Left lung (tissue), 10 donors: ENCODE results near the gene ZFYVE9. TPM values are rescaled to one million over a fixed set of nuclear protein-coding genes. Genes with fewer than 3 reads are reported as not detected.

Experiments used
- ATAC-seq: fragments of 200-7000 bp; cut with Tn5 transposase; one replicate; pipeline ENCODE4 v1.9.1; 2020; ENCODE audit warnings: moderate library complexity
- DNase-seq, 4 donors: peaks; one replicate each; pipeline ENCODE4 v3.0.0-alpha.2; 2013 to 2020
- H3K27ac ChIP-seq, 2 donors: fragments of 200-600 bp; sonication (generic) in 1 of 2; one replicate each; pipeline versions ENCODE4 v1.5.0 to v1.8.0; 2020 to 2021
- H3K27me3 ChIP-seq, 2 donors: fragments of 200-600 bp; sonication (generic) in 1 of 2; one replicate each; pipeline versions ENCODE4 v1.5.0 to v1.8.0; 2020 to 2021
- H3K36me3 ChIP-seq, 2 donors: fragments of 200-600 bp; sonication (generic) in 1 of 2; one replicate each; pipeline versions ENCODE4 v1.5.0 to v1.8.0; 2020 to 2021
- H3K4me1 ChIP-seq, 2 donors: fragments of 200-600 bp; one replicate each; pipeline ENCODE4 v1.8.0; 2021
- H3K4me3 ChIP-seq, 2 donors: fragments of 200-600 bp; sonication (generic) in 1 of 2; one replicate each; pipeline versions ENCODE4 v1.5.0 to v1.8.0; 2020 to 2021; ENCODE audit warnings: mild to moderate bottlenecking in 1 of 2
- H3K9me3 ChIP-seq, 2 donors: fragments of 200-600 bp; sonication (generic) in 1 of 2; one replicate each; pipeline versions ENCODE4 v1.5.0 to v1.8.0; 2020 to 2021
- intact Hi-C, 2 donors: fragments of 100-400 bp; cut with DNase I; formaldehyde crosslinking; loops; one replicate each; pipeline versions ENCODE4 v1.11.2 to v1.14.2; 2022
- polyA plus RNA-seq, 6 donors: library from polyadenylated mRNA; unstranded; fragments of 120-200 nt; gene quantifications; one replicate each; pipeline ENCODE4 v1.2.1, GENCODE V29; 2013; ENCODE audit not compliant: insufficient read length in 6 of 6
- total RNA-seq, 2 donors: library from RNA; stranded (reverse); fragmentation: NEBNext Ultra II Directional; extraction: Animal tissue kit (Norgen Biotek cat#: 25700); gene quantifications; one replicate each; pipeline ENCODE4 v1.2.1, GENCODE V29; 2021
- TF ChIP-seq, protein P1 (sequence below), 2 donors: fragments of 200-600 bp; sonication (generic) in 1 of 2; IDR thresholded peaks; one replicate each; pipeline versions ENCODE4 v1.5.0 to v1.8.0; 2021; ENCODE audit warnings: antibody characterized with exemption in 2 of 2
- donor health status: DM: no; HTN: yes; CAD: no.
- donor health status: DM: no; HTN: no; CAD: no.

The ZFYVE9 gene
- total and polyA plus RNA-seq, 8 donors = 15.2 to 38.1 (median 32.8) TPM

DNA sequence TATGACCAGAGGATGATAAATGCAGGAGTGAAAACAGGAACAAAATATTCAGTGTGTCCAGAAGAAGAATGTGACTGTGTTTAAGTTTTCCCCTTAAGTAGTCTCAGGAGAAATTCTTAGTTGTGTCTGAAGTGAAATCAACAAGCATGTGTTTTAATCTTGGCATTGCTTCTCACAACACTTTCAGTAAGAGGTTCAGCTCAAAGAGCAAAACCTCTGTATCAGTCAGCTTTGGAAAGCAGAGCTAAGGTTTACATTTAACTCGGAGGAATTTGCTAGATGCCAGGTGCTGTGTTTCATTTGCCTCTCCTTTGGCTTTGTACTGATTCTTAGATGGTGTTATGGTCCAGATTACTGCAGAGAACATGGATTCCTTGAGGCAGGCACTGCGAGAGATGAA lies 195.6 kb downstream of the ZFYVE9 start:
- no peak overlapping the region for H3K27ac ChIP-seq
- ATAC-seq = no peak
- no peaks in the 10 kb centered on the region for H3K27me3 ChIP-seq
- H3K9me3 ChIP-seq = no peaks in the 10 kb centered on the region
- peaks cover 0 to 3% of the 10 kb centered on the region in 2 donors for H3K36me3 ChIP-seq
- TF ChIP-seq, protein P1, sequence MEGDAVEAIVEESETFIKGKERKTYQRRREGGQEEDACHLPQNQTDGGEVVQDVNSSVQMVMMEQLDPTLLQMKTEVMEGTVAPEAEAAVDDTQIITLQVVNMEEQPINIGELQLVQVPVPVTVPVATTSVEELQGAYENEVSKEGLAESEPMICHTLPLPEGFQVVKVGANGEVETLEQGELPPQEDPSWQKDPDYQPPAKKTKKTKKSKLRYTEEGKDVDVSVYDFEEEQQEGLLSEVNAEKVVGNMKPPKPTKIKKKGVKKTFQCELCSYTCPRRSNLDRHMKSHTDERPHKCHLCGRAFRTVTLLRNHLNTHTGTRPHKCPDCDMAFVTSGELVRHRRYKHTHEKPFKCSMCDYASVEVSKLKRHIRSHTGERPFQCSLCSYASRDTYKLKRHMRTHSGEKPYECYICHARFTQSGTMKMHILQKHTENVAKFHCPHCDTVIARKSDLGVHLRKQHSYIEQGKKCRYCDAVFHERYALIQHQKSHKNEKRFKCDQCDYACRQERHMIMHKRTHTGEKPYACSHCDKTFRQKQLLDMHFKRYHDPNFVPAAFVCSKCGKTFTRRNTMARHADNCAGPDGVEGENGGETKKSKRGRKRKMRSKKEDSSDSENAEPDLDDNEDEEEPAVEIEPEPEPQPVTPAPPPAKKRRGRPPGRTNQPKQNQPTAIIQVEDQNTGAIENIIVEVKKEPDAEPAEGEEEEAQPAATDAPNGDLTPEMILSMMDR (IDR thresholded peaks at IDR 0.05) = no peak
- no peak for DNase-seq
- no peak overlapping the region for H3K4me3 ChIP-seq
- H3K4me1 ChIP-seq = no peaks in the 10 kb centered on the region
- intact Hi-C loops = no loop called here

DNA sequence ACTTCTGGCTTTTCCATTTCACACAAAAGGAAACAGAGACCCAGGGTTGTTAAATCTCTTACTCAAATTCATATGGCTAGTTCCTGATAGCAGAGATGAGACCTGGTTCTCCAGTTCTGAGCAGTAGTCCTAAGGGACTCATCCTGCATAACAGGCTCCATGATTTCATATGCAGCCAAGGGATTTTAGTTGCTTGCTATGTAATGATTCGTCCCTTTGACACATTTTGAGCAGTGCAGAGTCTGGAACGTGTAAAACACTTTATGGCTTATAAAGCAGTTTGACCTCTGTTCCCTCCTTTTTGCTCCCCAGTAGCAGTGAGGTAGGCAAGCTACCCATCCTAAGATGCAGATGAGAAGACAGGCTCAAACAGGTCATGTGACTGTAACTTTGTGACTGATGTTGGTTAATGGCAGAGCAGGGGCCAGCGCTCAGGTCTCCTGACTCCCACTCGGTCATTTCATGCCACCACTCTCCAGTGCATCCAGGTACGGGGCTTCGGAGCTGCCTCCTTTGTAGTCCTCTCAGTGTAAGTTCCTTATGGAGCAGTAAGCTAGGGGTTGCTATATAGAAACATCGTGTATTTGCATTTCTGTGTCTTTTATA lies 199.9 kb downstream of the ZFYVE9 start:
- intact Hi-C loops = no loop called here
- Histone ChIP-seq H3K27ac (no peak overlapping the region), H3K4me3 (no peak overlapping the region), H3K4me1 (no peaks in the 10 kb centered on the region), H3K9me3 (no peaks in the 10 kb centered on the region), H3K27me3 (no peaks in the 10 kb centered on the region), H3K36me3 (no peaks in the 10 kb centered on the region)
- TF ChIP-seq, protein P1 (IDR thresholded peaks at IDR 0.05) = no peak
- no peak for DNase-seq
- no peak for ATAC-seq

GRCh38 chr1:52343979-52344378 lies 202.1 kb downstream of the ZFYVE9 start:
- Histone ChIP-seq H3K27ac (no peak overlapping the region), H3K27me3 (no peaks in the 10 kb centered on the region), H3K4me1 (peaks cover 0 to 2% of the 10 kb centered on the region in 2 donors), H3K36me3 (no peaks in the 10 kb centered on the region), H3K4me3 (no peak overlapping the region), H3K9me3 (no peaks in the 10 kb centered on the region)
- intact Hi-C loops = no loop called here
- DNase-seq = no peak
- TF ChIP-seq, protein P1 (IDR thresholded peaks at IDR 0.05) = no peak
- ATAC-seq = peak; percentile 53

DNA sequence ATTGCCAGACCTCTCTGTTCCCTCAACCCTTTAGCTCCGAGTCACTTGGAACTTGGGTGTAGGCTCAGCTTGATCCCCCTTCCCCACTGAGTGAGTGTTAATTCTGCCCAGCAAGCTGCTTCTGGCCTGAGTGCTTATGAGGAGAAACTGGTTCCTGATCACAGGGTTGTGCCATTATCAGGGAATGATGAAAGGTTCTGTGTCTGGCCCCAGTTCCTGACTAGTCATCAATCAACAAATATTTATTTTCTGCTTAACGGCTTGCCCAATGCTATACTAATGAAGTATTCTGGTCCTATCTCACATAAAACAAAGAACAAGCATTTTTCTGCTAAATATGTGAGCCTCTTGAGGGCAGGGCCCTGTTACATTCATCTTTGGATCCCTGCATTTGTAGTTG lies 203.4 kb downstream of the ZFYVE9 start:
- Histone ChIP-seq H3K4me1 (peaks cover 0 to 3% of the 10 kb centered on the region in 2 donors), H3K4me3 (no peak overlapping the region), H3K27me3 (no peaks in the 10 kb centered on the region), H3K27ac (no peak overlapping the region), H3K36me3 (peaks cover 0 to 4% of the 10 kb centered on the region in 2 donors), H3K9me3 (no peaks in the 10 kb centered on the region)
- DNase-seq (no peak), ATAC-seq (no peak)
- intact Hi-C loops = no loop called here
- TF ChIP-seq, protein P1 (IDR thresholded peaks at IDR 0.05) = no peak

GRCh38 chr1:52346653-52347052 lies 204.8 kb downstream of the ZFYVE9 start:
- no peak for DNase-seq
- TF ChIP-seq, protein P1 (IDR thresholded peaks at IDR 0.05) = no peak
- Histone ChIP-seq H3K4me3 (no peak overlapping the region), H3K9me3 (no peaks in the 10 kb centered on the region), H3K27ac (no peak overlapping the region), H3K36me3 (peaks cover 0 to 15% of the 10 kb centered on the region in 2 donors), H3K27me3 (no peaks in the 10 kb centered on the region), H3K4me1 (peaks cover 0 to 3% of the 10 kb centered on the region in 2 donors)
- no peak for ATAC-seq
- intact Hi-C loops = no loop called here
